WTC11 (cell line): ENCODE results near the gene RPRD2. TPM values are rescaled to one million over a fixed set of nuclear protein-coding genes. Genes with fewer than 3 reads are reported as not detected.

ENCODE experiments used
- ATAC-seq: fragments of 200-7000 bp; cut with Tn5 transposase; 2 replicates; pipeline ENCODE4 v1.10.0; 2021; ENCODE audit warnings: mild to moderate bottlenecking, moderate library complexity
- CTCF ChIA-PET: fragments of 300-600 bp; sonication (Branson Sonifier 250); formaldehyde crosslinking; loops from one replicate; lab custom pipeline; 2021; ENCODE audit warnings: antibody characterized with exemption; lab: Charles Lee
- POLR2A ChIA-PET: fragments of 350-600 bp; sonication (Branson Sonifier 250); formaldehyde crosslinking; loops from one replicate; lab custom pipeline; 2021; ENCODE audit warnings: antibody characterized with exemption; lab: Charles Lee
- DNase-seq: peaks from one replicate; pipeline ENCODE4 v3.0.0; 2021; ENCODE audit warnings: low spot score
- H3K27ac Mint-ChIP-seq: 2 replicates; pipeline ENCODE4 v1.8.0; 2021; ENCODE audit warnings: mixed read lengths
- H3K27me3 Mint-ChIP-seq: 2 replicates; pipeline ENCODE4 v1.8.0; 2021; ENCODE audit warnings: low read depth, mild to moderate bottlenecking, moderate library complexity, mixed read lengths
- H3K36me3 Mint-ChIP-seq: 2 replicates; pipeline ENCODE4 v1.8.0; 2021; ENCODE audit warnings: mixed read lengths
- H3K4me1 Mint-ChIP-seq: 2 replicates; pipeline ENCODE4 v1.8.0; 2022; ENCODE audit warnings: mixed read lengths
- H3K4me3 Mint-ChIP-seq: 2 replicates; pipeline ENCODE4 v1.8.0; 2021; ENCODE audit warnings: mild to moderate bottlenecking, moderate library complexity, mixed read lengths
- H3K9me3 Mint-ChIP-seq: 2 replicates; pipeline ENCODE4 v1.8.0; 2021; ENCODE audit warnings: mixed read lengths
- AFF4 ChIP-seq: sonication (generic); formaldehyde crosslinking; IDR thresholded peaks from 2 replicates; pipeline ENCODE4 v1.8.1; 2023; ENCODE audit warnings: mild to moderate bottlenecking, missing genetic modification reagents, borderline replicate concordance
- CREB1 ChIP-seq: sonication (generic); formaldehyde crosslinking; IDR thresholded peaks from 2 replicates; pipeline ENCODE4 v1.8.0; 2023; ENCODE audit warnings: mild to moderate bottlenecking, missing genetic modification reagents
- E2F4 ChIP-seq: sonication (generic); formaldehyde crosslinking; IDR thresholded peaks from 2 replicates; pipeline ENCODE4 v1.8.1; 2022; ENCODE audit warnings: low read depth, mild to moderate bottlenecking, moderate library complexity, missing genetic modification reagents, borderline replicate concordance
- E2F5 ChIP-seq: sonication (generic); formaldehyde crosslinking; IDR thresholded peaks from 2 replicates; pipeline ENCODE4 v1.8.1; 2022; ENCODE audit warnings: mild to moderate bottlenecking, moderate library complexity, missing genetic modification reagents
- FOXP1 ChIP-seq: sonication (generic); formaldehyde crosslinking; IDR thresholded peaks from 2 replicates; pipeline ENCODE4 v1.8.0; 2022; ENCODE audit warnings: missing genetic modification reagents, mild to moderate bottlenecking, moderate library complexity, borderline replicate concordance
- GABPB1 ChIP-seq: sonication (generic); formaldehyde crosslinking; IDR thresholded peaks from 2 replicates; pipeline ENCODE4 v1.8.1; 2023; ENCODE audit warnings: mild to moderate bottlenecking, missing genetic modification reagents
- GTF2I ChIP-seq: fragments of 250-450 bp; sonication (Bioruptor Pico); conservative IDR thresholded peaks from 2 replicates; pipeline ENCODE4 v1.4.0; 2021; ENCODE audit warnings: mild to moderate bottlenecking
- NFYB ChIP-seq: sonication (generic); formaldehyde crosslinking; conservative IDR thresholded peaks from 2 replicates; pipeline ENCODE4 v1.8.0; 2022; ENCODE audit warnings: low read depth, missing genetic modification reagents
- NR1H2 ChIP-seq: sonication (generic); formaldehyde crosslinking; IDR thresholded peaks from 2 replicates; pipeline ENCODE4 v1.9.0; 2021; ENCODE audit warnings: mild to moderate bottlenecking, moderate library complexity, missing genetic modification reagents
- NR3C1 ChIP-seq: sonication (generic); formaldehyde crosslinking; conservative IDR thresholded peaks from 2 replicates; pipeline ENCODE4 v1.8.1; 2023; ENCODE audit warnings: low read depth, mild to moderate bottlenecking, missing genetic modification reagents
- PRRX2 ChIP-seq: fragments of 250-450 bp; sonication (Bioruptor Pico); IDR thresholded peaks from 2 replicates; pipeline ENCODE4 v1.8.0; 2021; ENCODE audit warnings: mild to moderate bottlenecking
- RELA ChIP-seq: sonication (generic); formaldehyde crosslinking; IDR thresholded peaks from 2 replicates; pipeline ENCODE4 v1.8.1; 2022; ENCODE audit warnings: missing genetic modification reagents, mild to moderate bottlenecking, borderline replicate concordance
- TEAD1 ChIP-seq: sonication (generic); formaldehyde crosslinking; IDR thresholded peaks from 2 replicates; pipeline ENCODE4 v1.8.0; 2022; ENCODE audit warnings: mild to moderate bottlenecking, missing genetic modification reagents
- ZNF121 ChIP-seq: sonication (generic); formaldehyde crosslinking; IDR thresholded peaks from 2 replicates; pipeline ENCODE4 v1.8.0; 2023; ENCODE audit warnings: missing genetic modification reagents
- ZNF317 ChIP-seq: sonication (generic); formaldehyde crosslinking; IDR thresholded peaks from 2 replicates; pipeline ENCODE4 v1.8.1; 2023; ENCODE audit warnings: low read depth, mild to moderate bottlenecking, moderate library complexity, missing genetic modification reagents, borderline replicate concordance
- ZNF671 ChIP-seq: fragments of 250-450 bp; sonication (Bioruptor Pico); IDR thresholded peaks from 2 replicates; pipeline ENCODE4 v1.8.0; 2021; ENCODE audit warnings: mild to moderate bottlenecking
- total RNA-seq: library from RNA; stranded (reverse); gene quantifications from 3 replicates; pipeline ENCODE4 v1.2.3, GENCODE V29; 2021
- TF ChIP-seq, protein P1 (sequence below): sonication (generic); formaldehyde crosslinking; IDR thresholded peaks from 2 replicates; pipeline ENCODE4 v1.8.0; 2023; ENCODE audit warnings: mild to moderate bottlenecking, missing genetic modification reagents
- TF ChIP-seq, protein P2 (sequence below): sonication (generic); formaldehyde crosslinking; IDR thresholded peaks from 2 replicates; pipeline ENCODE4 v1.8.1; 2022; ENCODE audit warnings: low read depth, missing genetic modification reagents, borderline replicate concordance
- TF ChIP-seq, protein P3 (sequence below): sonication (generic); formaldehyde crosslinking; IDR thresholded peaks from 2 replicates; pipeline ENCODE4 v1.8.0; 2022; ENCODE audit warnings: mild to moderate bottlenecking, missing genetic modification reagents

The RPRD2 gene
- total RNA-seq, 1 experiment from 2014 or later: 26.1 TPM

DNA sequence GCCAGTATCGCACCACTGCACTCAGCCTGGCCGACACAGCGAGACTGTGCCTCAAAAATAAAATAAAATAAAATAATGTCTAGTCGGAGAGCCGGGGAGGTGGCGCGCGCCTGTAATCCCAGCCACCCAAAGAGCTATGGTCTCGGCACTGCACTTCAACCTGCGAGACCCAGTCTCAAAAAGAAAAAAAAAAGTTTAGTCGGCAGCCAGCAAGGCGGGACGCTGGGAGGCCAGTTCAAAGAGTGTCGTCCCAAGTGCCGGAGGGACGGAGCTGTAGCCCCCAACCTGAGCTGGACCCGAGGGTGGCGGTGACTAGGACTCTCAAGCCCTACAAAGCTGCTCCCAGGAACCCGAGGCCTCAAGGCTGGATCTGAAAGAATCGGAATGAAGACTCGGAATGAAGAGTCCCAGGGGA lies 151.0 kb downstream of the RPRD2 start:
- H3K4me3 Mint-ChIP-seq: peak overlapping the region; percentile 79
- peaks cover 12% of the 10 kb centered on the region for H3K4me1 Mint-ChIP-seq
- peak overlapping the region; percentile 91 for H3K27ac Mint-ChIP-seq
- no peak for DNase-seq
- H3K27me3 Mint-ChIP-seq: no peaks in the 10 kb centered on the region; the same call in 1 of the 2 replicates
- ChIA-PET CTCF (interaction anchor here (0.6 to 9.7 kb wide), 9 partner anchors 10 to 114 kb away, joined by 3 to 139 read pairs (median 4); partner anchors contain the start of genes ENSA and TARS2), POLR2A (interaction anchor here (0.6 to 1.4 kb wide), 6 partner anchors 11 to 309 kb away, joined by 3 to 5 read pairs (median 4); partner anchors contain the start of gene ADAMTSL4)
- TF ChIP-seq E2F4: no peak
- H3K36me3 Mint-ChIP-seq: peaks cover 4% of the 10 kb centered on the region; the same call in 1 of the 2 replicates
- no peak for ATAC-seq
- no peaks in the 10 kb centered on the region for H3K9me3 Mint-ChIP-seq

- peak; percentile 97 for ATAC-seq
- peak; percentile 97 for DNase-seq
- H3K4me1 Mint-ChIP-seq: peaks cover 12% of the 10 kb centered on the region
- H3K27me3 Mint-ChIP-seq: no peaks in the 10 kb centered on the region; the same call in 1 of the 2 replicates
- CTCF ChIA-PET: interaction anchor here (0.6 to 9.7 kb wide), 17 partner anchors 9 to 346 kb away, joined by 3 to 139 read pairs (median 4); partner anchors contain the start of genes ENSA, GOLPH3L, MCL1 and TARS2
- POLR2A ChIA-PET: interaction anchor here (0.6 to 1.6 kb wide), 8 partner anchors 12 to 310 kb away, joined by 3 to 6 read pairs (median 4); partner anchors contain the start of gene ADAMTSL4
- H3K27ac Mint-ChIP-seq: peak within 1 kb of the TSS; percentile 91
- H3K9me3 Mint-ChIP-seq: no peaks in the 10 kb centered on the region
- H3K4me3 Mint-ChIP-seq: peak within 1 kb of the TSS; percentile 79
- peaks cover 4% of the 10 kb centered on the region; the same call in 1 of the 2 replicates for H3K36me3 Mint-ChIP-seq
- 0 out of 2 replicates have a peak, but pooled peaks have one; percentile 35 for TF ChIP-seq PRRX2 (CRISPR knock-in tag)
- TF ChIP-seq, protein P1, sequence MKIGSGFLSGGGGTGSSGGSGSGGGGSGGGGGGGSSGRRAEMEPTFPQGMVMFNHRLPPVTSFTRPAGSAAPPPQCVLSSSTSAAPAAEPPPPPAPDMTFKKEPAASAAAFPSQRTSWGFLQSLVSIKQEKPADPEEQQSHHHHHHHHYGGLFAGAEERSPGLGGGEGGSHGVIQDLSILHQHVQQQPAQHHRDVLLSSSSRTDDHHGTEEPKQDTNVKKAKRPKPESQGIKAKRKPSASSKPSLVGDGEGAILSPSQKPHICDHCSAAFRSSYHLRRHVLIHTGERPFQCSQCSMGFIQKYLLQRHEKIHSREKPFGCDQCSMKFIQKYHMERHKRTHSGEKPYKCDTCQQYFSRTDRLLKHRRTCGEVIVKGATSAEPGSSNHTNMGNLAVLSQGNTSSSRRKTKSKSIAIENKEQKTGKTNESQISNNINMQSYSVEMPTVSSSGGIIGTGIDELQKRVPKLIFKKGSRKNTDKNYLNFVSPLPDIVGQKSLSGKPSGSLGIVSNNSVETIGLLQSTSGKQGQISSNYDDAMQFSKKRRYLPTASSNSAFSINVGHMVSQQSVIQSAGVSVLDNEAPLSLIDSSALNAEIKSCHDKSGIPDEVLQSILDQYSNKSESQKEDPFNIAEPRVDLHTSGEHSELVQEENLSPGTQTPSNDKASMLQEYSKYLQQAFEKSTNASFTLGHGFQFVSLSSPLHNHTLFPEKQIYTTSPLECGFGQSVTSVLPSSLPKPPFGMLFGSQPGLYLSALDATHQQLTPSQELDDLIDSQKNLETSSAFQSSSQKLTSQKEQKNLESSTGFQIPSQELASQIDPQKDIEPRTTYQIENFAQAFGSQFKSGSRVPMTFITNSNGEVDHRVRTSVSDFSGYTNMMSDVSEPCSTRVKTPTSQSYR (CRISPR knock-in tag): peak; percentile 83
- TF ChIP-seq, protein P2, sequence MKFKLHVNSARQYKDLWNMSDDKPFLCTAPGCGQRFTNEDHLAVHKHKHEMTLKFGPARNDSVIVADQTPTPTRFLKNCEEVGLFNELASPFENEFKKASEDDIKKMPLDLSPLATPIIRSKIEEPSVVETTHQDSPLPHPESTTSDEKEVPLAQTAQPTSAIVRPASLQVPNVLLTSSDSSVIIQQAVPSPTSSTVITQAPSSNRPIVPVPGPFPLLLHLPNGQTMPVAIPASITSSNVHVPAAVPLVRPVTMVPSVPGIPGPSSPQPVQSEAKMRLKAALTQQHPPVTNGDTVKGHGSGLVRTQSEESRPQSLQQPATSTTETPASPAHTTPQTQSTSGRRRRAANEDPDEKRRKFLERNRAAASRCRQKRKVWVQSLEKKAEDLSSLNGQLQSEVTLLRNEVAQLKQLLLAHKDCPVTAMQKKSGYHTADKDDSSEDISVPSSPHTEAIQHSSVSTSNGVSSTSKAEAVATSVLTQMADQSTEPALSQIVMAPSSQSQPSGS (CRISPR knock-in tag): no peak
- no peak for TF ChIP-seq ZNF671
- TF ChIP-seq GTF2I (CRISPR knock-in tag): peak; percentile 43; the same call in 1 of the 2 replicates
- no peak for TF ChIP-seq ZNF317 (CRISPR knock-in tag)
- TF ChIP-seq E2F5 (CRISPR knock-in tag): peak; percentile 52; the same call in 1 of the 2 replicates
- 0 out of 2 replicates have a peak, but pooled peaks have one; percentile 40 for TF ChIP-seq CREB1 (CRISPR knock-in tag)
- TF ChIP-seq E2F4: no peak
- no peak for TF ChIP-seq TEAD1
- peak; percentile 80 for TF ChIP-seq NFYB (CRISPR knock-in tag)
- no peak for TF ChIP-seq NR1H2 (CRISPR knock-in tag)
- no peak for TF ChIP-seq ZNF121 (CRISPR knock-in tag)
- TF ChIP-seq GABPB1: no peak
- TF ChIP-seq NR3C1 (CRISPR knock-in tag): no peak
- 0 out of 2 replicates have a peak, but pooled peaks have one; percentile 29 for TF ChIP-seq FOXP1 (CRISPR knock-in tag)
- TF ChIP-seq, protein P3, sequence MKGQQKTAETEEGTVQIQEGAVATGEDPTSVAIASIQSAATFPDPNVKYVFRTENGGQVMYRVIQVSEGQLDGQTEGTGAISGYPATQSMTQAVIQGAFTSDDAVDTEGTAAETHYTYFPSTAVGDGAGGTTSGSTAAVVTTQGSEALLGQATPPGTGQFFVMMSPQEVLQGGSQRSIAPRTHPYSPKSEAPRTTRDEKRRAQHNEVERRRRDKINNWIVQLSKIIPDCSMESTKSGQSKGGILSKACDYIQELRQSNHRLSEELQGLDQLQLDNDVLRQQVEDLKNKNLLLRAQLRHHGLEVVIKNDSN (CRISPR knock-in tag): no peak; the same call in 1 of the 2 replicates
- peak; percentile 39; the same call in 1 of the 2 replicates for TF ChIP-seq RELA (CRISPR knock-in tag)
- TF ChIP-seq AFF4: no peak
Observed at GRCh38 chr1:150515328-150516049, 151.5 kb downstream of the RPRD2 start, which contains the start of gene FALEC. FALEC (plus strand) TSS chr1:150515752.
